ENCODE results near the gene SPATA25.

GRCh38 chr20:45867819-45868176 lies 19.6 kb downstream of the SPATA25 start:
- TF ChIP-seq CTCF (IDR thresholded peaks at IDR 0.05; ENCODE audit: extremely low read depth in 1 of 2, insufficient read depth in 1 of 2, low read depth in 1 of 2, low read length in 2 of 2) (no peak), EZH2 (IDR thresholded peaks at IDR 0.05; ENCODE audit: borderline replicate concordance, low read depth, low read length, severe bottlenecking) (no peak), POLR2AphosphoS5 (IDR thresholded peaks at IDR 0.05; ENCODE audit: insufficient read depth, low read depth, low read length) (no peak), POLR2A (IDR thresholded peaks at IDR 0.05; ENCODE audit: low read depth, low read length) (no peak), MAX (IDR thresholded peaks at IDR 0.05; ENCODE audit: insufficient read depth, insufficient read length) (no peak), MYC (IDR thresholded peaks at IDR 0.05; ENCODE audit: low read depth, low read length) (no peak), JUN (IDR thresholded peaks at IDR 0.05; ENCODE audit: borderline replicate concordance, insufficient read depth, insufficient read length, low read depth) (no peak), FOS (IDR thresholded peaks at IDR 0.05; ENCODE audit: borderline replicate concordance, insufficient read depth, low read length) (no peak), GATA2 (IDR thresholded peaks at IDR 0.05; ENCODE audit: insufficient read depth, insufficient read length, low read depth, low read length) (no peak)
